Stimulated activated memory B cell treated with anti-CD40 and anti-IgM and Interleukin-4, amounts not matched to agents 10 μg/mL and 1 μg/mL and 100 μg/mL, for 72 hours (primary cell): ENCODE results near the gene ARHGAP26.
"Not testable (repeated sequence)": the region's sequence is repeated elsewhere in the genome, so short reads cannot be mapped to it uniquely, and the experiment has no call there.

Source experiments
- ATAC-seq: fragments of 150-1000 bp; cut with Tn5 transposase; 2 replicates; pipeline ENCODE4 v1.10.0; 2021
- H3K27ac Mint-ChIP-seq: one replicate; pipeline ENCODE4 v1.8.0; 2022; ENCODE audit warnings: mild to moderate bottlenecking, mixed read lengths
- H3K27me3 Mint-ChIP-seq: one replicate; pipeline ENCODE4 v1.8.0; 2022; ENCODE audit warnings: mixed read lengths
- H3K36me3 Mint-ChIP-seq: one replicate; pipeline ENCODE4 v1.8.0; 2022; ENCODE audit warnings: mixed read lengths
- H3K4me1 Mint-ChIP-seq: one replicate; pipeline ENCODE4 v1.8.0; 2022; ENCODE audit warnings: mixed read lengths
- H3K4me3 Mint-ChIP-seq: one replicate; pipeline ENCODE4 v1.8.0; 2022; ENCODE audit warnings: mild to moderate bottlenecking, moderate library complexity, mixed read lengths
- H3K9me3 Mint-ChIP-seq: one replicate; pipeline ENCODE4 v1.8.0; 2022; ENCODE audit warnings: mixed read lengths

The ARHGAP26 gene

DNA sequence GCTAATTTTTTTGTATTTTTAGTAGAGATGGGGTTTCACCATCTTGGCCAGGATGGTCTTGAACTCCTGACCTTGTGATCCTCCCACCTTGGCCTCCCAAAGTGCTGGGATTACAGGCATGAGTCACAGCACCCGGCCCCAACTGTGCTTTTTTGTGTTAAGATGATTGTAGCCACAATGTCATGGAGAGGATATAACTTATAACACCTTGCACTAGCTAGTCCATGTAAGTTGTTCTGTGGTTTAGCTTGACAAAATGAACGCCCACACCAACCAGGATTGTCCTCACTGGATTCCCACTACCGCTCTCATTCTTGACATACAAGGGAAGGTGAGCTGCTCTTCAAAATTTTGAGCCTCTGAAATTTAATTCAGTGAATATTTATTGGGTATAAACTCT is 182.7 kb downstream of the ARHGAP26 start:
- ATAC-seq, H3K27ac Mint-ChIP-seq: not testable (repeated sequence)

DNA sequence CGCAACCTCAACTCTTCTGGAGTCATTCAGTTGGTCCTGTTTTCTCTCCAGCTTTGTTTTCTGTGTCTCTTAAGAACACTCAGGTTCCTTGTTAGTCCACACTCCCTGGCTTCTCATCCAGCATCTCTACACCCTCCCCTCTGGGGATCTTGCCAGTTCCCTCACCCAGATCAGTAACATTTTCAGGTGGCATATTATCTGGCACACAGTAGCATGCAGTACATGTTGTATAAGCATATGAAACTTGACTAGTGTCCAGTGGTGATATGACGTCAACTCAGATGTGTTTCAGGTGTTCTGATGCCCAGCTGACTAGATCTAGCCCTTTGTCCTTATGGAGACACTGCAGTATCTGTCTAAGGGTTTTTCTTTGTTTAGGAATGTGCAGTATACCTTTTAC is 184.3 kb downstream of the ARHGAP26 start:
- Mint-ChIP-seq H3K4me3 (no peak overlapping the region), H3K9me3 (no peaks in the 10 kb centered on the region), H3K4me1 (peaks cover 3% of the 10 kb centered on the region), H3K36me3 (no peaks in the 10 kb centered on the region), H3K27ac (no peak overlapping the region), H3K27me3 (no peaks in the 10 kb centered on the region)
- ATAC-seq: no peak

More for the DNA sequence above, 182.7 kb downstream of the ARHGAP26 start:
- not testable (repeated sequence) for H3K36me3 Mint-ChIP-seq, H3K4me1 Mint-ChIP-seq, H3K27me3 Mint-ChIP-seq, H3K9me3 Mint-ChIP-seq, H3K4me3 Mint-ChIP-seq

DNA sequence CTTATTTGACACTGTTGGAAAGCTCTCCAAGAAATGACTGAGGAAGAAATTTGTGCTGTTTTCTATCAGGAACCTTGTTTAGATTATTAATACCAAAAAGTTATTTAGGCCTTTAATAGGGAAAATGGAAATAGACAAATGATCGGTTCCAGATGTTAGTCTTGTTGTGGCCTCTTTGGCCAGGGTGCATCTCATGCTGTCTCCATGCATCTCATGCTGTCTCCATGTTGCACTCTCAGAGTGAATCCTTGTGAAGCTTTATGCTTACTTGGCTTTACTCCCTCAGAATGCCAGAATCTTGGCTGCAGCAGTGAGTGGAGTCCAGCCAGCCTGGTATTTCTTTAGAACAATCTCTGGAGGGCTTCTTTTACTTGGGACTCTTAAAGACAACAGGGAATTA is 185.5 kb downstream of the ARHGAP26 start:
- peaks cover 6% of the 10 kb centered on the region for H3K4me1 Mint-ChIP-seq
- no peaks in the 10 kb centered on the region for H3K27me3 Mint-ChIP-seq
- no peak overlapping the region for H3K4me3 Mint-ChIP-seq
- no peak overlapping the region for H3K27ac Mint-ChIP-seq
- ATAC-seq: no peak
- no peaks in the 10 kb centered on the region for H3K36me3 Mint-ChIP-seq
- no peaks in the 10 kb centered on the region for H3K9me3 Mint-ChIP-seq

DNA sequence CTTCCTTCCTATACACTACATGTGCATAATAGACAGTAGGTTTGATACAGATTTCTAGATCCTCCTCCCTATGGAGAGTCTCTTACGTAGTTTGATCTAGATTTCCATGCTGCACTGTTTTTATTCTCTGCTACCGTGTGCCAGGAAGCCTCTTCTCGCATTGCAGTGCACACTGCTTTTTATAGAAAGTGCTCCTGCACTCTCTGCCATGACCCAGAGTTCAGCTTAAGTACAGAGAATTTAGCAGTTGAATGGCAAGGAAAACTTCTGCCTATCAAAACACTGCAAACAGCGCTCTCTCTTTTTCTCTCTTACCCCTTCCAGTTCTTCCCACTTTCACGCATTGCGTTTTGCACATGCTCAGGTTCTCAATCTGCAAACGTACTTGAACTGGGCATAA is 187.4 kb downstream of the ARHGAP26 start:
- Mint-ChIP-seq H3K27me3 (no peaks in the 10 kb centered on the region), H3K4me3 (no peak overlapping the region), H3K36me3 (no peaks in the 10 kb centered on the region), H3K4me1 (peaks cover 6% of the 10 kb centered on the region), H3K9me3 (no peaks in the 10 kb centered on the region), H3K27ac (no peak overlapping the region)
- ATAC-seq: no peak

DNA sequence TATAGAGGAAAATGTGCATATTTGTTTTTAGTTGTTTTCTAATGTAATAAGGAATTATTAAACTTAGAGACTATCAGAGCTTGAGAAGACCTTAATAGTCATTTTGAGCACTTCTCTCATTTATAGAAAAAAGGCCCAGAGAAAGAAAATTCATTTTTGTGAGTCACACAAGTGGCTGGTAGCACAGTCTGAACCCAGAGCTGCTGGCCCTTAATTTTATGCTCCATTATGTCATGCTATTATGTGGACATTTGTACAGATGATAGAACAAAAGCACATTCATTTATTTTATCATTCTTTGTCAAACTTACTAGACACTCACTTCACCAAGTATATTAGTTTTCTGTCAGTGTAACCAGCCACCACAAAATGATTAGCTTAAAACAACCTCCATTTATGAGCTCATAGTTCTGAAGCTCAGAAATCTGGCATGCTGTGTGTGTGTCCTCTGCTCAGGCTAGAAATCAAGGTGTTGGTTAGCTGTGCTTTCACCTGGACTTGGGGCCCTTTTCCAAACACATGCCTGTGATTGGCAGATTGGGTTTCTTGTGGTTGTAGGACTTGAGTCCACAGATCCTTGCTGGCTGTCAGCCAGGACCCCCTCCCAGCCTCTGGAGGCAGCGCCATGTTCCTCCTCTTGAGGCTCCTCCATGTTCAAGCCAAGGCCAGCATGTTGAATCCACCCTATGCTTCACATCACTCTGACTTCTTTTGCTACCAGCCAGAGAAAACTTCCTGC is 188.9 kb downstream of the ARHGAP26 start:
- H3K27ac Mint-ChIP-seq: no peak overlapping the region
- no peaks in the 10 kb centered on the region for H3K36me3 Mint-ChIP-seq
- H3K27me3 Mint-ChIP-seq: no peaks in the 10 kb centered on the region
- H3K4me1 Mint-ChIP-seq: peaks cover 6% of the 10 kb centered on the region
- no peak overlapping the region for H3K4me3 Mint-ChIP-seq
- no peak for ATAC-seq
- no peaks in the 10 kb centered on the region for H3K9me3 Mint-ChIP-seq

DNA sequence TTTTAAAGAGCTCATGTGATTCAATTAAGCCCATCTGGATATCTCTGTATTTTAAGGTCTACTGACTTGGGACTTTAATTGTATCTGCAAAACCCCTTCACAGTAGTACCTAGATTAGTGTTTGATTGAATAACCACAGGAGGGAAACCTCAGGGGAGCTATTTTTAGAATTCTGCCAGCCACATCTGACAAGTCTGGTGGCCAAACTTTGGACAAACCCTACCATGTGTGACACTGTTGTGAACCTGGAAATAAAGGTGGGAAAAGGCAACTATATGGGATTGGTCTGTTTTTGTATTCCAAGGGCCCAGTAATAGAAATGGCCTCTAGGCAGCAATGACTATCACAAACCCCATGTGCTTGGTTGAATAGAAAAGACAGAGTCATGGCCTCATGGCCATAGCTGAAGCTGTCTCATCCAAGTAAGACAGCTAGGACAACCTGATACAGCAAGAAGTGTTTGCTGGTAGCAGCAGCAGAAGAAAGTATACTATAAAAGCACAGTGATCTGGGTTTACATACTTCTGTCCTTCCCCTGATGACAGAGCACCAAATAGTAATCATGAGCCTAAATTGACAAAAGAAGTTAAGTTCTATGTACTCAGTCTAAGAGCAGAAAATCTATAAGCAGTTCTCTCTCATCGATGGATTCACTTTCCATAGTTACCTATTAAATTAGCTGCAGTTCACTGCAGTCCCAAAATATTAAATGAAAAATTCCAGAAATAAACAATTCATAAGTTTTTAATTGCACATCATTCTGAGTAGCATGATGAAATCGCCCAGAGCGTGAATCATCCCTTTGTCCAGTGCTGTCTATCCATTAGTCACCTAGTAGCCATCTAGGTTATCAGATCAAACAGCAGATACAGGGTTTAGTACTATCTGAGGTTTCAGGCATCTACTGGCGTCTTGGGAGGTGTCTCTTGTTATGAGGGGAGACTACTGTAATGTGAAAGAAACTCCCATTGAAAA is 189.8 kb downstream of the ARHGAP26 start:
- Mint-ChIP-seq H3K36me3 (no peaks in the 10 kb centered on the region), H3K4me1 (peaks cover 6% of the 10 kb centered on the region), H3K27ac (no peak overlapping the region)

DNA sequence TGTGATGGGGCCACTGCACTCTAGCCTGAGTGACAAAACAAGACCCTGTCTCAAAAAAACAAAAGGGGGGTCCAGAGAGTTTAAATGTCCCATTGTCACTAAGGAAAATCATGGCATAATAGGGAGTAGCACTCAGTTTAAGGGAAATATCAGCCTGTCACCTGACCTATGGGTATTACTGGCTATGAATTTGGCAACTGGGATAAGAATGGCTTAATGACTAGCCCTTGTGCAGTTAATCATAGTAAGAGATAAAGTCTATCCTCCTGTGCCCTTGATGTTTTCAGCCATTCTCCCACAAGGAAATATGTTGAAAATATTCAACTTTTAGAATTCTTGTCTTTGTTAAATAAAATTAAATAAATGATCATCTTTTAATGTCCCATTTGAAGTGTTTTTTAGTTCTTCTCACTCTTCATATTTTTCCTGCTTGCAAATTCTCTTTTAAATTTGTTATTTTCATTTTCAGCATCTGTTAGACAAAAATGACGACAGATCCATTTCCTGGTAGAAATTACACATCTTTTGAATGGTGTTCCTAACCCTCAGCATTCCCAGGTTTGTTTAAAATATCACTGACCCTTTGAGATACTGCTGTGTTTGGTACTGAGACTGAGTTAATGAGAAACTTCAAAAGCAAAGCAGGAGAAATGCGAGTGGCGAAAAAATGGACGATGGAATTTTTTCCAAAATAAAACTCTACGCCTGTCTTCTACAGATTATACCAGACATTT is 191.4 kb downstream of the ARHGAP26 start:
- no peaks in the 10 kb centered on the region for H3K36me3 Mint-ChIP-seq
- H3K4me1 Mint-ChIP-seq: peaks cover 6% of the 10 kb centered on the region
- H3K27ac Mint-ChIP-seq: no peak overlapping the region
- H3K27me3 Mint-ChIP-seq: no peaks in the 10 kb centered on the region
- no peak for ATAC-seq
- no peaks in the 10 kb centered on the region for H3K9me3 Mint-ChIP-seq
- H3K4me3 Mint-ChIP-seq: no peak overlapping the region

More for the DNA sequence above, 189.8 kb downstream of the ARHGAP26 start:
- Mint-ChIP-seq H3K4me3 (no peak overlapping the region), H3K9me3 (no peaks in the 10 kb centered on the region), H3K27me3 (no peaks in the 10 kb centered on the region)
- peak; percentile 34 for ATAC-seq

DNA sequence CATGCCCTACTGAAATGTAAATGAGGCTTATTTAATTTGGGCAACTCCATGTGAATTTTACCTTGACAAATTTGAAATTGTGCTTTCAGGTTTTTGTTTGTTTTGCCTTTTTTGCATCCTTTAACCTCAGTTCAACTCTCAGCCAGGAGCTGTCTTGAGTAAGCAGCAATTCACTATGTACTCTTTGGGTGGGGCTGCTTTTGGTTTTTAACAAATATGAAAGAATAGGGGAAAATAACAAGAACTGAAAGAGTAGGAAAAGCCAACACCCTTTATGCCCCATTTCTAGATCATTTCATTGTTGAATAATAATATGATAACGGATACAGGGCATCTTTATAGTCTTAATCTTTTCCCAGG is 192.0 kb downstream of the ARHGAP26 start:
- H3K36me3 Mint-ChIP-seq: no peaks in the 10 kb centered on the region
- no peak overlapping the region for H3K4me3 Mint-ChIP-seq
- H3K4me1 Mint-ChIP-seq: peaks cover 6% of the 10 kb centered on the region
- ATAC-seq: no peak
- no peaks in the 10 kb centered on the region for H3K27me3 Mint-ChIP-seq
- no peaks in the 10 kb centered on the region for H3K9me3 Mint-ChIP-seq
- no peak overlapping the region for H3K27ac Mint-ChIP-seq

DNA sequence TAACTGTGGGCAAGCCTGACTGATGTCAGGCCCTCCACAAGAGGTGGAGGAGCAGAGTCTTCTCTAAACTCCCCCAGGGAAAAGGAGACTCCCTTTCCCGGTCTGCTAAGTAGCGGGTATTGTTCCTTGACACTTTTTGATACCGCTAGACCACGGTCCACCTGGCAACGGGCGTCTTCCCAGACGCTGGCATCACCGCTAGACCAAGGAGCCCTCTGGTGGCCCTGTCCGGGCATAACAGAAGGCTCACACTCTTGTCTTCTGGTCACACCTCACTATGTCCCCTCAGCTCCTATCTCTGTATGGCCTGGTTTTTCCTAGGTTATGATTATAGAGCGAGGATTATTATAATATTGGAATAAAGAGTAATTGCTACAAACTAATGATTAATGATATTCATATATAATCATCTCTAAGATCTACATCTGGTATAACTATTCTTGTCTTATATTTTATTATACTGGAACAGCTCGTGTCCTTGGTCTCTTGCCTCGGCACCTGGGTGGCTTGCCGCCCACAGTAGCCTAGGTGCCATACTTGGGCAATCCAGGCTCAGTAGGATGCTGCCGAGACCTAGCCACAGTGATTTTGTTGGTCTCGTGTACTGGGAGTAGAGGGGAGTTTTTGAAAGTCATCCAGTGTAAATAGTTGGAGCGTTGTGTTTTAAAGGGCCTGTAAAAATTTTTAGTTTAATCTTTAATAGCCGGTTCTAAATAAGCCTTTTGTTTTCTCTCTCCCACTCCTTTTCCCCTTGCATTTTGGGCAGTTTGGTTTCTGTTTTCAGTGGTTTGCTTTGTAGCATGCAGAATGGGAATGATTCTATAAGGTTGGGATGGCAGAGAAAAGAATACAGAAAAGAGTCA is 195.3 kb downstream of the ARHGAP26 start:
- H3K27ac Mint-ChIP-seq, H3K36me3 Mint-ChIP-seq, ATAC-seq, H3K9me3 Mint-ChIP-seq, H3K4me1 Mint-ChIP-seq, H3K4me3 Mint-ChIP-seq, H3K27me3 Mint-ChIP-seq: not testable (repeated sequence)

DNA sequence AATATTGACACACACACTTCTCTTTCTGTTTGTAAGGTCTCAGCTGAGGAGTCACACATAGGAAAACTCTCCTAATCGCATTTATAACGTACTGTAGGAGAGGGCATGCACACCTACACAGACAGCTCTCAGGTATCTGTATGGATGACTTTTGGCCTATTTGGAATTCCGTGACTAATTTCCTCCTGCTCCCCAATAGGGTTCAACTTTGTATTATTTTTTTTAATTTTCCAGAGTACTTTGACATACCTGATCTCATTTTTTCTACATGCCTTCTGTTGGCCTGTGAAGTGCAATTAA is 195.9 kb downstream of the ARHGAP26 start:
- Mint-ChIP-seq H3K36me3 (no peaks in the 10 kb centered on the region), H3K27me3 (no peaks in the 10 kb centered on the region), H3K4me1 (no peaks in the 10 kb centered on the region), H3K4me3 (no peak overlapping the region), H3K27ac (no peak overlapping the region), H3K9me3 (no peaks in the 10 kb centered on the region)
- ATAC-seq: no peak

DNA sequence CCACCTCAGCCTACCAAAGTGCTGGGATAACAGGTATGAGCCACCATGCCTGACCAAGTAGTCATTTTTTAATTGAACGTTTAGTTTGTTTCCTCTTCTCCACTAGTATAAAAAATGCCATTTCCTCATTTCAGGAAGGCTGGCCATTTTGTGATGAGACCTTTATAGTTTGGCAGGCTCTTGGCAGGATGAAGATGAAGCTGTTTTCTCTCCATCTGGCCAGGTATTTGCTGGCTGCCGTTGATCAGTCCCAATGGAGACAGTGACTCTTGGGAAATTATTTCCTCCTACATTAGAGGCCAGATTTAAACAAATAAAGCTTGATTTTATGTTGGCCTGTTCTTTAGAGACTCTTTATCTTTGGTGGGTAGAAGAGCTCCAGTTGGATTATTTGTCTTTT is 199.0 kb downstream of the ARHGAP26 start:
- ATAC-seq: no peak
- H3K36me3 Mint-ChIP-seq: no peaks in the 10 kb centered on the region
- peak overlapping the region; percentile 14 for H3K27ac Mint-ChIP-seq

DNA sequence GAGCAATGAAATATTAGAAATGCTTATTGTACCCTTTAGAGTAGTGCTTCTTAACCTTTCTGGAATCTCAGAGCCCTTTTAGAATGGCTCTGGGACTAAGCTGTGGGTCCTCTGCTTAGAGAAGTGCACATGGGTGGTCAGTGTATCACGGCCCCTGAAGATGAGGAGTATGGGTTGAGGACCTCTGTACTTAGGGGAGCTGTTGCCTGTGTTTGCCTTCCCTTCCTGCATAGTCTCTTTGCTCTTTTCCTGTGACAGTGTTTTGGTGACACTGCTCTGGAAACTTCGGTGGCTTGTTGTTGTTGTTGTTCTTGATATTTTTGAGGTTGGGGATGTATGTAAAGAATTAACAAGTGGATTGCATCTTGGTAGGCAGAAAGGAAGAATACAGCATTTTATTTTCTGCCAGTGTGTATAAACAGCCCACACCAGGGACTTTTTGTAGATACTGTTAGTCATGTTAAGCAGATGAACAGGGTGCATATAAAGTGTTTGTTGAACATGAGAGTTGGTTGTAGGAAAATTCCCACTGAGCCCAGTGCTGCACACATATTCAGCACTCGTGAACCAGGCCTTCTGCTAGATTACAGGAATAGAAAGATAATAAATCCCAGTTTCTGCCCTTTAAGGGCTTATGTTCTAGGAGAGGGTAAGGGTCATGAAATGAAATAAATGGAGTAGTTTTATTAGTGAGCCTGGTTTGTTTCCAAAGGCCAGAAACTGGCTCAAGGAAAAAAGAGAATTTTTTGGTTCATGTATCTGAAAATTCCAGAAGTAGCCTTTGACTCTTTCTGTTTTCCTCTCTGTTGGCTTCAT is 199.7 kb downstream of the ARHGAP26 start:
- Mint-ChIP-seq H3K4me3 (no peak overlapping the region), H3K4me1 (peaks cover 11% of the 10 kb centered on the region), H3K36me3 (no peaks in the 10 kb centered on the region), H3K9me3 (no peaks in the 10 kb centered on the region), H3K27me3 (no peaks in the 10 kb centered on the region), H3K27ac (peak overlapping the region; percentile 14)
- no peak for ATAC-seq

More for the DNA sequence above, 199.0 kb downstream of the ARHGAP26 start:
- H3K4me3 Mint-ChIP-seq: no peak overlapping the region
- no peaks in the 10 kb centered on the region for H3K27me3 Mint-ChIP-seq
- no peaks in the 10 kb centered on the region for H3K9me3 Mint-ChIP-seq
- H3K4me1 Mint-ChIP-seq: peaks cover 11% of the 10 kb centered on the region

DNA sequence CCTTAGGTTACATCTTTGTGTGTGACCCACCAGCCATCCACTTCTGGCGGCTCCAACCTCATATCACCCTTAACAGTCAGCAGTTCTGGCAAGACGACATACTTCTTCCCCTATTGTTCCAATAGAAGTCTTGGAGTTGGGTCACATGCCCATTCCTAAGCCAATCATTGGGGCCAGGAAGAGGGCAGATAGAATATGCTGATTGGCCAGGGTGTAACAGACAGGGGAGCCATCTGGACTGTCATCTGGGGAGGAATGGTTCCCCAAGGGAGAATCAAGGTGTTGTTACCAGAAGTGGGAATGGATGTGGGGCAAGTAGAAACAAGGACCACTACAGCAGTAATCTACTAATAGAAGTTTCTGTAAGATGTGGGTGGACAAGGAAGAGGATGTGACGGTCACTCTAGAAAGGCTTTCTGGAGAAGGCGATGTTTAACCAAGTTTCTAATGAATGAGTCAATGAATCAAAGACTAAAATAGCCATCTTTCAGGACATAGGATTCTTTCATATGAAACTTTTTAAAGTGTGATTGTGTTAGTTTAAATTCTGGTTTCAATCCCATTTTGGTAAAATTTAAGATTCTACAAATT is 200.4 kb downstream of the ARHGAP26 start:
- Mint-ChIP-seq H3K4me3 (no peak overlapping the region), H3K27ac (no peak overlapping the region), H3K9me3 (no peaks in the 10 kb centered on the region), H3K27me3 (no peaks in the 10 kb centered on the region), H3K36me3 (no peaks in the 10 kb centered on the region), H3K4me1 (peaks cover 11% of the 10 kb centered on the region)
- ATAC-seq: no peak
